H1 (cell line): ENCODE results near the gene CTNND2. TPM values are rescaled to one million over a fixed set of nuclear protein-coding genes. Genes with fewer than 3 reads are reported as not detected.

Experiments used
- CTCF ChIA-PET: fragments of 300-600 bp; sonication (Branson Sonifier 250); formaldehyde crosslinking; loops from one replicate; lab custom pipeline; 2021; ENCODE audit not compliant: partially characterized antibody; lab: Charles Lee
- POLR2A ChIA-PET: fragments of 300-600 bp; sonication (Branson Sonifier 250); formaldehyde crosslinking; loops from one replicate; lab custom pipeline; 2021; ENCODE audit warnings: inconsistent platforms; ENCODE audit not compliant: partially characterized antibody; lab: Charles Lee
- DNase-seq, 2 experiments: peaks; one replicate each; pipeline versions ENCODE4 v3.0.0 to v3.0.0-alpha.2; 2010 to 2022; ENCODE audit warnings: low spot score in 2 of 2, low read depth in 1 of 2, mixed read lengths in 1 of 2
- FAIRE-seq: peaks from 2 replicates; lab custom pipeline; 2011; peaks lifted over from hg19 to GRCh38; lab: Jason Lieb, UNC
- H2AFZ ChIP-seq: 2 replicates; pipeline ENCODE4 v1.8.1; 2012; ENCODE audit warnings: low read length, inconsistent platforms
- H2AK5ac ChIP-seq: 2 replicates; pipeline ENCODE4 v1.6.1; 2013; ENCODE audit warnings: low read depth, low read length
- H2BK120ac ChIP-seq: replicated peaks from 2 replicates; pipeline ENCODE3; 2013; ENCODE audit warnings: low read depth, low read length, inconsistent platforms
- H2BK12ac ChIP-seq: 2 replicates; pipeline ENCODE4 v1.6.1; 2013; ENCODE audit warnings: low read depth, low read length
- H2BK15ac ChIP-seq: 2 replicates; pipeline ENCODE4 v1.6.1; 2013; ENCODE audit warnings: low read length
- H2BK20ac ChIP-seq: 2 replicates; pipeline ENCODE4 v1.6.1; 2013; ENCODE audit warnings: low read length
- H2BK5ac ChIP-seq: 2 replicates; pipeline ENCODE4 v1.6.1; 2013; ENCODE audit warnings: low read depth, low read length
- H3K14ac ChIP-seq: 2 replicates; pipeline ENCODE4 v1.6.1; 2013; ENCODE audit warnings: inconsistent platforms; ENCODE audit not compliant: insufficient read length
- H3K18ac ChIP-seq: 2 replicates; pipeline ENCODE4 v1.6.1; 2013; ENCODE audit warnings: low read length; ENCODE audit errors: extremely low read depth
- H3K23ac ChIP-seq: 2 replicates; pipeline ENCODE4 v1.6.1; 2013; ENCODE audit warnings: inconsistent platforms; ENCODE audit not compliant: insufficient read length
- H3K23me2 ChIP-seq: 2 replicates; pipeline ENCODE4 v1.6.1; 2013; ENCODE audit warnings: low read depth, low read length
- H3K27ac ChIP-seq: 2 replicates; pipeline ENCODE4 v1.6.1; 2011; ENCODE audit warnings: low read depth, low read length, inconsistent platforms
- H3K27me3 ChIP-seq, 4 experiments: replicated peaks in 1 of 4; 1 replicate in 1 of 4; 2 replicates in 3 of 4; pipeline versions ENCODE4 v1.6.1 to v1.8.1; 2011 to 2013; ENCODE audit warnings: low read length in 3 of 4, mild to moderate bottlenecking in 3 of 4, inconsistent platforms in 2 of 4, mixed read lengths in 2 of 4, moderate library complexity in 1 of 4; ENCODE audit not compliant: control insufficient read depth in 3 of 4, insufficient read depth in 3 of 4; ENCODE audit errors: extremely low read depth in 1 of 4
- H3K36me3 ChIP-seq, 4 experiments: 2 replicates each; pipeline versions ENCODE4 v1.6.1 to v1.8.1; 2011 to 2013; ENCODE audit warnings: mild to moderate bottlenecking in 4 of 4, low read length in 3 of 4, moderate library complexity in 2 of 4, control low read depth in 1 of 4, inconsistent platforms in 1 of 4; ENCODE audit not compliant: insufficient read depth in 4 of 4, control insufficient read depth in 2 of 4
- H3K4ac ChIP-seq: replicated peaks from 2 replicates; pipeline ENCODE3; 2013; ENCODE audit warnings: low read length, low read depth, mixed read lengths, inconsistent platforms; ENCODE audit not compliant: insufficient read length
- H3K4me1 ChIP-seq, 4 experiments: replicated peaks in 1 of 4; 1 replicate in 1 of 4; 2 replicates in 3 of 4; pipeline versions ENCODE4 v1.6.1 to v1.8.1; 2011 to 2013; ENCODE audit warnings: low read length in 3 of 4, inconsistent platforms in 2 of 4, mixed read lengths in 1 of 4; ENCODE audit not compliant: insufficient read depth in 4 of 4, control insufficient read depth in 3 of 4
- H3K4me2 ChIP-seq, 2 experiments: 2 replicates each; pipeline versions ENCODE4 v1.6.1 to v1.8.1; 2011 to 2013; ENCODE audit warnings: low read depth in 2 of 2, low read length in 2 of 2, control low read depth in 1 of 2, inconsistent platforms in 1 of 2, mild to moderate bottlenecking in 1 of 2; ENCODE audit not compliant: insufficient read depth in 1 of 2
- H3K4me3 ChIP-seq, 4 experiments: fragments of 200-600, 300-600 bp in 1 of 4; sonication (generic), shearing (Covaris generic), sonication (Bioruptor Twin) in 1 of 4; 2 replicates each; pipeline versions ENCODE4 v1.5.1 to v1.8.1; 2011 to 2016; ENCODE audit warnings: low read length in 4 of 4, low read depth in 3 of 4, control low read depth in 2 of 4, inconsistent platforms in 2 of 4, mild to moderate bottlenecking in 2 of 4, mixed read lengths in 1 of 4, moderate library complexity in 1 of 4; ENCODE audit not compliant: insufficient read depth in 2 of 4; ENCODE audit errors: extremely low read depth in 1 of 4
- H3K56ac ChIP-seq: replicated peaks from 2 replicates; pipeline ENCODE3; 2013; ENCODE audit warnings: low read depth, mild to moderate bottlenecking, mixed read lengths, low read length, inconsistent platforms; ENCODE audit not compliant: insufficient read length
- H3K79me1 ChIP-seq: 2 replicates; pipeline ENCODE4 v1.6.1; 2013; ENCODE audit warnings: low read depth, low read length, control low read depth
- H3K79me2 ChIP-seq, 2 experiments: 2 replicates each; pipeline versions ENCODE4 v1.6.1 to v1.8.1; 2012 to 2013; ENCODE audit warnings: low read length in 2 of 2, mild to moderate bottlenecking in 2 of 2, inconsistent platforms in 1 of 2; ENCODE audit not compliant: insufficient read depth in 2 of 2, control insufficient read depth in 1 of 2
- H3K9ac ChIP-seq, 4 experiments: replicated peaks in 1 of 4; 1 replicate in 1 of 4; 2 replicates in 3 of 4; pipeline versions ENCODE4 v1.6.1 to v1.8.1; 2011 to 2013; ENCODE audit warnings: low read depth in 3 of 4, low read length in 3 of 4, control low read depth in 2 of 4, mild to moderate bottlenecking in 2 of 4, moderate library complexity in 2 of 4, inconsistent platforms in 1 of 4; ENCODE audit errors: extremely low read depth in 1 of 4
- H3K9me3 ChIP-seq, 2 experiments: 2 replicates each; pipeline versions ENCODE4 v1.6.1 to v1.8.1; 2012 to 2013; ENCODE audit warnings: mild to moderate bottlenecking in 2 of 2, moderate library complexity in 2 of 2, control low read depth in 1 of 2, inconsistent platforms in 1 of 2, low read depth in 1 of 2, low read length in 1 of 2, mixed read lengths in 1 of 2; ENCODE audit not compliant: insufficient read depth in 2 of 2
- H4K20me1 ChIP-seq, 2 experiments: replicated peaks in 1 of 2; 2 replicates each; pipeline versions ENCODE3 to v1.8.1; 2011 to 2013; ENCODE audit warnings: inconsistent platforms in 2 of 2, low read length in 2 of 2, mild to moderate bottlenecking in 1 of 2; ENCODE audit not compliant: insufficient read depth in 2 of 2, control insufficient read depth in 1 of 2
- H4K5ac ChIP-seq: 2 replicates; pipeline ENCODE4 v1.6.1; 2013; ENCODE audit warnings: low read length, low read depth, mixed read lengths, inconsistent platforms; ENCODE audit not compliant: insufficient read length
- H4K8ac ChIP-seq: 2 replicates; pipeline ENCODE4 v1.8.0; 2013; ENCODE audit warnings: mild to moderate bottlenecking, moderate library complexity, low read length, inconsistent platforms; ENCODE audit not compliant: insufficient read depth; ENCODE audit errors: extremely low read depth
- H4K91ac ChIP-seq: replicated peaks from 2 replicates; pipeline ENCODE3; 2013; ENCODE audit warnings: low read length, mixed read lengths, inconsistent platforms; ENCODE audit not compliant: insufficient read length
- ASH2L ChIP-seq: fragments of 200-600, 300-600 bp; sonication (generic); IDR thresholded peaks from one replicate; pipeline ENCODE4 v1.7.1; 2017; ENCODE audit warnings: low read length
- BACH1 ChIP-seq: IDR thresholded peaks from 2 replicates; pipeline ENCODE4 v1.6.1; 2012; ENCODE audit warnings: low read length, improper control_type of control experiment
- CBX5 ChIP-seq: fragments of 300-800, 300-1000 bp; sonication (generic); IDR thresholded peaks from 2 replicates; pipeline ENCODE4 v1.7.1; 2016; ENCODE audit warnings: antibody characterized with exemption, low read length, low read depth
- CEBPB ChIP-seq: IDR thresholded peaks from 2 replicates; pipeline ENCODE4 v1.6.1; 2012; ENCODE audit warnings: low read depth, low read length
- CHD1 ChIP-seq: IDR thresholded peaks from 2 replicates; pipeline ENCODE4 v1.6.1; 2012; ENCODE audit warnings: low read depth, low read length, improper control_type of control experiment
- EZH2 ChIP-seq: fragments of 200-600 bp; sonication (generic); IDR thresholded peaks from 2 replicates; pipeline ENCODE4 v1.7.1; 2012; ENCODE audit warnings: low read depth, mild to moderate bottlenecking, moderate library complexity, low read length, inconsistent platforms; ENCODE audit not compliant: severe bottlenecking
- KDM5A ChIP-seq: fragments of 200-600 bp; IDR thresholded peaks from 2 replicates; pipeline ENCODE4 v1.7.1; 2012; ENCODE audit warnings: mild to moderate bottlenecking, low read length, inconsistent platforms, mixed read lengths
- MAFK ChIP-seq: IDR thresholded peaks from 2 replicates; pipeline ENCODE4 v1.6.1; 2012; ENCODE audit warnings: low read depth, mild to moderate bottlenecking, improper control_type of control experiment, low read length
- NANOG ChIP-seq: IDR thresholded peaks from 2 replicates; pipeline ENCODE4 v1.6.1; 2011; ENCODE audit warnings: low read length, low read depth, mild to moderate bottlenecking, inconsistent platforms; ENCODE audit not compliant: insufficient read depth, poor library complexity, severe bottlenecking
- POLR2AphosphoS5 ChIP-seq: IDR thresholded peaks from 2 replicates; pipeline ENCODE4 v1.6.1; 2011; ENCODE audit warnings: low read depth, low read length
- RXRA ChIP-seq: IDR thresholded peaks from 2 replicates; pipeline ENCODE4 v1.6.1; 2011; ENCODE audit warnings: low read depth, mild to moderate bottlenecking, low read length, moderate library complexity; ENCODE audit not compliant: insufficient read depth
- SIRT6 ChIP-seq: IDR thresholded peaks from one replicate; pipeline ENCODE4 v1.7.1; 2012; ENCODE audit warnings: low read length, inconsistent platforms
- SP1 ChIP-seq: IDR thresholded peaks from 2 replicates; pipeline ENCODE4 v1.6.1; 2011; ENCODE audit warnings: low read depth, low read length
- TAF1 ChIP-seq: IDR thresholded peaks from 2 replicates; pipeline ENCODE4 v1.6.1; 2011; ENCODE audit warnings: mild to moderate bottlenecking, low read depth, low read length
- WGBS, 2 experiments: shearing (Covaris generic) in 1 of 2; methylation state at CpG; one replicate each; pipeline versions ENCODE4 v1.1.6 to v1.1.7; 2013 to 2015; ENCODE audit warnings: low lambda C conversion rate in 2 of 2, mixed read lengths in 2 of 2, inconsistent platforms in 1 of 2, low coverage in 1 of 2, missing lambda C conversion rate in 1 of 2; ENCODE audit not compliant: insufficient replicate concordance in 2 of 2, insufficient coverage in 1 of 2, insufficient read length in 1 of 2; ENCODE audit errors: extremely low coverage in 1 of 2, missing lambda C conversion rate in 1 of 2; 5-methylcytosine and 5-hydroxymethylcytosine counted together
- polyA plus RNA-seq, 7 experiments: library from polyadenylated mRNA; depleted of rRNA in 3 of 7; stranded (reverse) in 5 of 7; unstranded in 2 of 7; fragments of >200 nt in 5 of 7; fragments of 200-250 nt in 2 of 7; gene quantifications; 1 replicate in 5 of 7; 2 replicates in 1 of 7; 4 replicates in 1 of 7; pipeline versions ENCODE4 v1.2.1 to v1.2.3, GENCODE V29; 2011 to 2013; ENCODE audit warnings: missing spikeins in 2 of 7, mixed read lengths in 2 of 7
- total RNA-seq: library from RNA; stranded (reverse); fragmentation: NEBNext Ultra II Directional; extraction: Animal tissue kit (Norgen Biotek cat#: 25700); gene quantifications from 2 replicates; pipeline ENCODE4 v1.2.1, GENCODE V29; 2021

CTNND2 gene
- total and polyA plus RNA-seq, 2 of the 8 experiments (the other 6 are each of a cell fraction or from before 2014, with no cell fraction given): 7.4 to 14.2 TPM

DNA sequence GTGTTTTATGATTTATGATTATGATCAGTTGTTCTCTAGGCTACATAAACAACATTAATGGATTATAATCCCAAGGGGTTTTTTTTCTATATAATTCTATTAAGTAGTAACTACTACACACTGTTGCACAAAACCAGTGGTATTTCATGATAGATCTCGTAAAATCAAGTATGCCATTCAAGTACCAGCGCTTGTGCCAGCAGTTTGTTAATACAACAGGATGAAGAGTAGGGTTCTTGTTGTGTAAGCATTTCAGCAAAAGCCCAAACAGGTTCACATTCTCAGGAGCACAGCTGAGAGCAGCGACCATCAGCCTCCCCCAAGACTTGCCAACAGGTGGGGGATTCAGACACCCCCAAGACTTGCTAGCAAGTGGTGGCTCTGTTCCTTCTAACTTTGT lies 88.8 kb downstream of the CTNND2 start:
- H3K18ac ChIP-seq: no peak overlapping the region
- H2BK20ac ChIP-seq: no peak overlapping the region
- peaks cover 0 to 1% (median 0%) of the 10 kb centered on the region in 4 experiments; a peak in 1 of 7 replicates for H3K27me3 ChIP-seq
- no peaks in the 10 kb centered on the region for H4K20me1 ChIP-seq
- H3K4ac ChIP-seq: no peak overlapping the region
- no peak overlapping the region for H3K4me2 ChIP-seq
- peaks cover 0 to 2% (median 0%) of the 10 kb centered on the region in 4 experiments; a peak in 4 of 7 replicates for H3K4me1 ChIP-seq
- H2BK12ac ChIP-seq: no peak overlapping the region
- no peaks in the 10 kb centered on the region for H3K79me2 ChIP-seq
- H4K8ac ChIP-seq: no peak overlapping the region
- no peak overlapping the region for H3K14ac ChIP-seq
- POLR2A ChIA-PET: no interaction called here
- H2BK120ac ChIP-seq: no peak overlapping the region
- H4K91ac ChIP-seq: no peak overlapping the region
- no peak overlapping the region for H2BK15ac ChIP-seq
- WGBS, 2 experiments: 90% methylated on average over 3 of the region's 3 CpGs; no CpG with 5 or more reads in 1 of the 2 experiments
- no peak for TF ChIP-seq BACH1
- no peak for TF ChIP-seq KDM5A
- TF ChIP-seq ASH2L: no peak
- no peak for TF ChIP-seq POLR2AphosphoS5
- TF ChIP-seq SIRT6: no peak
- no peak for TF ChIP-seq SP1
- TF ChIP-seq RXRA: no peak
- no peak for TF ChIP-seq CHD1
- TF ChIP-seq EZH2: no peak
- no peak for TF ChIP-seq NANOG
- no peak for TF ChIP-seq CEBPB
- TF ChIP-seq MAFK: no peak
- TF ChIP-seq TAF1: no peak
- TF ChIP-seq CBX5: no peak
- no peaks in the 10 kb centered on the region for H3K36me3 ChIP-seq
- no peak overlapping the region for H3K23ac ChIP-seq
- no peak overlapping the region for H4K5ac ChIP-seq
- H2AFZ ChIP-seq: no peak overlapping the region
- no peak overlapping the region for H3K9ac ChIP-seq
- no peak overlapping the region for H2BK5ac ChIP-seq
- no peaks in the 10 kb centered on the region for H3K79me1 ChIP-seq
- H3K9me3 ChIP-seq: no peaks in the 10 kb centered on the region
- H2AK5ac ChIP-seq: no peak overlapping the region
- no peak for FAIRE-seq
- no peak overlapping the region for H3K56ac ChIP-seq
- H3K23me2 ChIP-seq: no peaks in the 10 kb centered on the region
- no peak overlapping the region for H3K4me3 ChIP-seq
- DNase-seq: no peak
- no peak overlapping the region for H3K27ac ChIP-seq
- CTCF ChIA-PET: no interaction called here
